OCI-M2 (cell line): Measurements from ENCODE around the gene GADL1.

Experiments
- DNase-seq: peaks from one replicate; lab custom pipeline; 2025; ENCODE audit not compliant: unreplicated experiment; lab: John Stamatoyannopoulos, UW

Gene GADL1

DNA sequence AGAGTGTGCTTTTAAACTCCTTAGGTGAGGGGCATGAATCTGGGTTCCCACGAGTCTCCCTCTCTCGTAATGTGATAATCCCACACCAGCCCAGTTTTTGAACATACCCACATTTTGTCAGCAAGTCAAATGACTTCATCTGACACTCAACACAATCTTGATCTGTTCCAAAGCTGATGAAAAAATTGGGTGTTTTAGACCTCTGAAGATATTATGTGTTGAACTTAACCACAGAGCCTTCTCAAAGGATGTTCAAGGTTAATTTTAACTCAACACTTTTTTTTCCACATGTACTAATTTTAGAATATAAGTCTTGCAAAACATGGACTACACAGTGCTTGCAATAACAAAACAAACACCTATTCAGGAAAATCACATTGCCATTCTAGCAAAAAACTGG, 164.9 kb downstream of the GADL1 start:
- DNase-seq = no peak

DNA sequence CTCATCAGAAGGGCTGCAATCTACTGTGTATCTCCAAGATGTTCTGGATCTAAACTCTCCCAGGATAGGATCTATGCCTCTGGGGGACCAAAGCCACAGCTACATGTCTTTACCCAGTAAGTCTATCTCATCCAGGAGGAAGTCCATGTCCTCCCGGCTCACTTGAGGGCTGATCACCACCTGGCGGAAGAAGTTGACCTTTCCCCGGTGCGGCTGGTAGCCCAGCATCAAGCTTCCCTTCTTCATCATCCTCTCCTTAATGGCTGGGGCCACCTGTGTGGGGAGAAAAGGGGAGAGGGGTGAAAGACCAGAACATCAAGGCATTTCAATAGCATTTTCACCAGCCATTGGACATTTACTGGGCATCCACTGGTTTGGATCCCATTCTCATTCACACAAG, 166.3 kb downstream of the GADL1 start:
- DNase-seq = no peak

DNA sequence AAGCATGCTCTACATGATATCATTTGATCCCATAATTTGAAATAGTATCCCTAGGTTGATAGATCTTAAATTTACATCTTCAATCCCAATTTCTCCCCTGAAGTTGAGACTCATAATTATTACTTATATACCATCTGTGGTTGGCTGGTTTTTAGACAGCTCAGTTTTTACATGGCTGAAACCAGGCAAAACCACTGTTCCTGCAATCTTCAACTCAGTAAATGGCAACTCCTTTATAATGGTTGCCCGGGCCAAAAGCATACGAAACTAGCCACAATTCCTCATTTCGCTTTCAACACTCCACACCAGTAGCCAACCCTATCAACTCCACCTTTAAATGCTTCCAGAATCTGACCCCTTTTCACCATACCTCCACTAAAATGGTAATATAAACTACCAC, 169.6 kb downstream of the GADL1 start:
- no peak for DNase-seq

DNA sequence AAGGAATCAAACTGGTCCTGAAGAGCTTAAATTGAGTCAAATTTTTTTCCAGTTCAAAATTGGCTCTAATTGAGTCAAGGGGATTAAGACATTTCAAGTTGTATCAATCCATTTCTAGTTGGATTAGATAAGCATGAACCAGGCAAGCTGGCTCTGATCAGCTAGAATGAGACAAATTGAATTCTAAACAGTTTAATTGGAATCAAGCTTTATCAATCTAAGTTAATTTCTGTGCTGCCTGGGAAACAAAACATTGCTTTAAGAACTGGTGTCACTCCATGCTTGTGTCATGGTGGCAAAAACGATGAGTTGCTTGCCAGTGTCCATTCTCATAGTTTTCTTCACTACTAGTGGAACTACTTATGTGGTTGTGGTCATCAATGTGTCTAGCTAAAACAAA, 171.2 kb downstream of the GADL1 start:
- DNase-seq = no peak

DNA sequence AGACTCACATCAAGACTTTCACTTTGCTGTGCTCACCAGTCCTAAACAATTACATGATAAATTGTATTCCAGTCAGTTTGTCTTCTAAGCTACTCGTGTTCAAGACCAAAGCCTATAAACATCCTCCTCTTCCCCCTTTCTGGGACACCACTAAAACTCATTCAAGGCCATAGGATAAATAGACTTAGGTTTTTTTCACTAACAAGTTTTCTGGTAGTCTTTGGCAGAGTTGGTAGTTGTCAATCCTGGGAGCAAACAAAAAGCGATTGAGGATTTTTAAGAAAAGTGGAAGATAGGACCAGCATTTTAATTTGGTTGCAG, 173.2 kb downstream of the GADL1 start:
- no peak for DNase-seq

DNA sequence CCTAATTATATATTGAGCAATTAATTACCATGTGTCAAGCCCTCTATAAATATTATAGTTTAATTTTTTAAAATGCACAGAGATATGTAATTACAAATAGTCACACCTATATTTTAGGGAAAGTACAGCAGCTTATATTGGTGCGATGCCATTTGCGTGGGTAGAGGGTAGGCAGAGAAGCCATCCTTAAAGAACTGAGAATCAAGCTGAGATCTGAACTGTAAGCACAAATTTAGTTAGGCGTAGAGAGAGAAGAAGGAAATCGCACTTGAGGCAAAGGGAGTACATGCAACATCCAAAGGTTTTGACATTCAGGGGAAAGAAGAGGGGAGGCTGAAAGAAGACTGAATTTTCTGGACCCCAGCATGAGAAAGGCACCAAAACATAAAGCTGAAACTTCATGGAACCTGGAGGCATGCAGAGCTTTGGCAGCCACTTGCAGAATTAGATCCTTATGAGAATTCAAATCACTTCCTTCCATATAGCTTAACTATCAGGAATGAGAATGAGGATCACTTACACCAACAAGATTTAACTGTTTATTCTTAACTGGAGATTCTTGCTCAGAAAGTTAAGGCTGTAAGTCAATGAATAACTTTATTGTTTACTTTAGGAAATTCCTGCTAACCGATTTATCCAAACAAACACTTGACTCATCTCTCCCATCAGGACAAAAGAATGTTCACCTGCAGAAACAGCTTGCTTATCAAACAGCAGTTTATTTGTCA, 173.7 kb downstream of the GADL1 start:
- no peak for DNase-seq

DNA sequence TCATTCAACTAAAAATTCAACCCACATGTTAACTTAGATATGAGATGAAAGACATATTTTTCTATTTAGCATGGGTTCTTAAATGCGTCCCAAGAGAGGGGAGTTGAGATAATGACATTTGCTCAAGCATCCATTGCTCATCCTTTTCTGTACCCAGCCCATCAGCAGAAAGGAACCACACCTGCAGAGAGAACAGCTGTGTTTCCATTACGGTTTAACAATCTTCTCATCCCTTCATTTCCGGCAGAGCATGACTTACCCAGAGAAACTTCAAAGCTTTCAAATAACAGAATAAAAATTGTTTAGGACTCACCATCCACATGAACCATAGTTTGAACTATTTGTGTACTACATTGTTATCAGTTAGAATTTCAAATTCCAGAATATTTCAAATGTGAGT, 174.9 kb downstream of the GADL1 start:
- DNase-seq = no peak

DNA sequence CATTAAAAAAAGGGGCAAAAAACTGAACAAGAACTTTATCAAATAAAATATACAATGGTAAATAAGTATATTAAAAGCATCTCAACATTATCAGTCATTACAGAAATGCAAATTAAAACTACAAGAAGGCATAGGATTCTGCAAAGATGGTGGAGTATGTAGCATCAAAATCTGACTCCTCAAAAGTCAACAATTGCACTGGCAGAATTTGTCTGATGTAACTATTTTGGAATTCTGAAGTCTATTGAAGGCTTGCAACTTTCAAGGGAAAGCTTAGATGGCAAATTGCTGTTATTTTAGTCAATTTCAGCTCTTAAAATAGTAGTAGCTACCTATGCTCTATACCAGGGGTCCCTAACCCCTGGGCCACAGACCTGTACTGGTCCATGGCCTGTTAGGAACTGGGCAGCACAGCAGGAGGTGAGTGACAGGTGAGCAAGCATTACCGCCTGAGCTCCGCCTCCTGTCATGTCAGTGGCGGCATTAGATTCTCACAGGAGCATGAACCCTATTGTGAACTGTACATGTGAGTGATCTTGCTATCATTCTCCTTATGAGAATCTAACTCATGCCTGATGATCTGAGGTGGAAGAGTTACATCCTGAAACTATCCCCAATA, 180.5 kb downstream of the GADL1 start:
- no peak for DNase-seq

DNA sequence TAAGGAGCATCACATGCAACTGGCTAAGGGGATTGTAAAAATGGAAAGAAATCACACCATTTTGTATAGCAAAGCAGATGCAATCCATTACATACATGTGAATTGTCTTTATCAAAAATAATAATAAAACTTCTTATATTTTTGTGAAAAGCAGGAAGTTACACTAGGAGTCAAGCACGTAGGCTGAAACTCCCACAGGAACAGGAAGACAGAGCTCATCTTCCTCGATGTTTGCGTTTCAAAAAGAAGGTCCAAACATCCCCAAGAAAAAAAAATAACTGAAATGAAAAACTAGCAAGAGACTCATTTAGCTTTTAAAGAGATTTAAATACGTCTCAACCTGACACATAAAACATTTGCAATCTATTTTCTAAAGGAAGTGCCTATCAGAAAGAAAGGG, 181.5 kb downstream of the GADL1 start:
- DNase-seq = no peak

DNA sequence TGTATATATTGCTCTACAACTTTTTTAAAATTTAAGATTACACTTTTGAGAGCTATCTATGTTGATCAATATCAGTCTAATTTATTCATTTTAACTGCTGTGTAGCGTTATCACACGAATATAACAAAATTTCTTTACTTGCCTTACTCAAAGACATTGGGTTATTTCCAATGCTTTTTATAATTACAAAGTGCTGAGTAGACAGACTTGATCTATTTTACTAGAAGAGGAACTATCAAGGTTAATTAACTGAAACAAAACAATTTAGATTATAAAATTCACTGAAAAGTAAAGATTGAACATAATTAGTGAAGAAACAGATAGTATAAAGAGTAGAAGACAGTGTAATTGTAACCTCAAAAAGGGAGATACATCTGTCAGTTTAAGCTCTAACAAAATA, 182.6 kb downstream of the GADL1 start:
- DNase-seq = no peak

DNA sequence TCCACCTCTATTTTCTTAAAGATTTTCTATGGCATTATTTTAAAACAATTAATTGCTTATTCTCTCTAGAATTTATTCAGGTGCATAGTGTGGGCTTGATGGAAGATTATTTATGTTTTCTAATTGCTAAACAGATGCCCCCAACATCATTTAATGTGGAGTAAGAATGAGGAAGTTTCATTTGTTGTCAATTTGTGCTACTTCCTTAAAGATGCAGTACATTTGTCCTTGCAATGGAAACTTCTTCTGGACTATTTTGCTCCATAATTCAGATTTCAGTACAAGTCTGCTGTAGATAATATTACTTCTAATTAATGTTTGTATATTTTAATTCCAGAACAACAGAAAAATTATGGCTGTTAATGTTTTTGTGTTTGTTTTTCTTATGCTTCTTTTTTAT, 183.3 kb downstream of the GADL1 start:
- no peak for DNase-seq

DNA sequence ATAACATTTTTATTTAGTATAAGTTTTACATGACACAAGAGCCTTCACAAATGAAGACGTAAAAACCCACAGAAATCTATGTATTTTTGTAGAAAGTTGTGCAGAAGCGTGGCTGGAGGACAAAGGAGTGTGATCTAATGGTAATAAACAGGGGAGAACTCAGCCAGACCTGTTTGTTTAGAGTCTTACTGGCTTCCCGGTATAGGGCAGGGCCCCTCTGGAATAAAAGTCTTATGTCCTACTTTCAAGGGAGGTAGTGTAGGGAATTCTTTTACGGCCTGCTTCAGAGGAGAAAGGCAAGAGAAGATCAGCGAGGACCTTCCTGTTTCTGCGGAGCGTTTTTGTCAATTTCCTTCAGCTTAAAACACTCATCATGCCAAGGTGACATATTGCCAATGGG, 184.4 kb downstream of the GADL1 start:
- no peak for DNase-seq

DNA sequence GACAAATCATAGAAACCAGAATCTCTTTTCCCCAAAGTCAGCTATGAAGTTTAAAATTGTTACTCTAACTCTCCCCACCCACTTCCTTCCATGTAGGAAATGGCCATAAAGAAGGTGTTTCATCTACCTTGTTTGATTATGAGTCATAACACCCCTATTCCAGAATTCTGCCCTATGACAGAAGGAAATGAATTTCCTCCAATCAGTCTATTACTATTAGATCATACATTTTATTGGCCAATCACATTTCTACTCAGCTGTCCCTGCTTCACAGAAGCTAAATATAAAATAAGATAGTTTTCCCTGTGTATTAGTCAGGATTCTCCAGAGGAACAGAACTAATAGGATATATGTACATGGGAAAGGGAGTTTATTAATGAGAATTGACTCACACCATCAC, 186.0 kb downstream of the GADL1 start:
- no peak for DNase-seq

DNA sequence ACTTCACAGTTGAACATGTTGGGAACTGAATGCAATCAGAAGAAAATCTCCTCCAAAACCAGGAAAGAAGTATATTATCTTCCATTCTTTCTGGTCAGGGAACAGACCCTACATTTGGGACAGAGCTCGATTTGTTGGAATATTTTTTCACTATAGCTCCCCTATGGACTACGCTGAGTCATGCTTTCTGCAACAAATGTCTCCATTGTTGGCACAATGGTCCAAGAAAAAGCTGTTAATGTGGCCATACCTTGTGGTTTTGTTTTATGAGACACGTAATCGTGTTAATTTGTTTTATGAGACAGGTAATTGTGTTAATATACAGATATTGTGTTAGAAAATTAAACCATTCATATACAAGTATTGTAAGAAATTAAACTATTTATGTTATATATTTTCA, 186.6 kb downstream of the GADL1 start:
- DNase-seq = no peak

DNA sequence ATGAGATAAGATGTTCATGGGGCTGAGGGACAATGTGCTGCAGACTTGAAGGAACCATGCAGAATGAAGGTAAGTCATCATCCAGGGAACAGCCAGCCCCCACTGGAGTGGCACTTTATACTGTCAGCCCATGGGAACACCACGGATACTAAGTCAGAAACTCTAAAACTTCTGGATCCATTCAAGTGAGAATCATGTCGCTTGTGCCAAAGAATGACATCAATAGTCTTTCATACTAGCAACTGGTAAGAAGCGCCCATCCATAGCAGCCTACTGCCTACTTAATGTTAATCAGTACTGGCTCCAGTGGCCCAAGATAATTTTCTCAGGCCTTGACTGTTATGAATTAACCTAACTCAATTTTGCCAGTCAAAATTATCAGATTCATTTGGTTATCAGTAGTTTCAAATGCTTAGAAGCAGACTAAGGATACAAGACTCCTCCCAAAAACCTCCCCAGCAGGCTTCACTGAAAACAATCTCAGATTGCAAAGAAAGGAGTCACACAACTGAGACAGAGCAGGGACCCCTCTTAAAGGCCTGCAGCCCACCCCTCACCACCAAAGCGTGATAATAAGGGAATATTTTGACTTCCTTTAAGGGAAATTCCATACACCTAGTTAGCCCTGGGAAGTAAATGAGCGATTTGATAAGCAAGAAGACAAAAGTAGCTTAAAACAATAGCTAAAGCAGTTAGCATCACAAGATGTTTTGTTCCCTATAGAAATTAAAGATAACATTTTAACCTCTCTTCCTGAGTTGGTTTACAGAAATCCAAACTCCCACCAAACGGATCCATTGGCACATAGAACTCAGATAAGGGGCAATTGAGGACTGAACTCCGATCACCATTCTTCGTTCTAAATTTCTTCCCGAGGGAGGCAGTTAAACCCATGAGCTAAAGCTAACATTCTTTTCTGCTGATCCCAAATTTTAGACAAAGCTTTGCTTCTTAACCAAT, 189.2 kb downstream of the GADL1 start:
- DNase-seq = no peak

DNA sequence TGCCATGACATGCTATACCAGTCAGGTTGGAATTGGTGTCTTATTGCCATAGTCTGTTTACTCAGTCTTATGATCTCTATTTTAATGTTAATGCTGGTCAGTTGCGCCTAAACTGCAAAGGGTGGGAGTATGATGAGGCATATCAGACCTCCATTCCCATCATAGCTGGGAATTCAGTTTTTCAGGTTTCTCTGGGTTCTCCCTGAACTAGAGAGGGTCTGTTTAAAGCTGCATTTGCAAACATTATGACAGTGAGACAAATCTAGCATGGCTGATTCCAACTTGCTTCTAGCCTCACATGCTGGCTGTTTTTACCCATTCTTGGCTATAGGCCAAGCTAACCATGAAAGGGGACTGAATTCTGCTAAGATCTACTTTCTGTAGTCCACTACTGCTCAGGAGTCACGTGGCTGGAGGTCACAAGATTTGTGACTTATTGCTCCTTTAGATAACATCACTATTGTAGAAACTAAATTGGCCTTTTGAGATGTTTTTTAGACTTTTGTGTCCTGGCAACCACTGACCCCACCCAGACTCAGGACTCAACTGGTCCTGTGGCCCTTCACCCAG, 191.5 kb downstream of the GADL1 start:
- no peak for DNase-seq

DNA sequence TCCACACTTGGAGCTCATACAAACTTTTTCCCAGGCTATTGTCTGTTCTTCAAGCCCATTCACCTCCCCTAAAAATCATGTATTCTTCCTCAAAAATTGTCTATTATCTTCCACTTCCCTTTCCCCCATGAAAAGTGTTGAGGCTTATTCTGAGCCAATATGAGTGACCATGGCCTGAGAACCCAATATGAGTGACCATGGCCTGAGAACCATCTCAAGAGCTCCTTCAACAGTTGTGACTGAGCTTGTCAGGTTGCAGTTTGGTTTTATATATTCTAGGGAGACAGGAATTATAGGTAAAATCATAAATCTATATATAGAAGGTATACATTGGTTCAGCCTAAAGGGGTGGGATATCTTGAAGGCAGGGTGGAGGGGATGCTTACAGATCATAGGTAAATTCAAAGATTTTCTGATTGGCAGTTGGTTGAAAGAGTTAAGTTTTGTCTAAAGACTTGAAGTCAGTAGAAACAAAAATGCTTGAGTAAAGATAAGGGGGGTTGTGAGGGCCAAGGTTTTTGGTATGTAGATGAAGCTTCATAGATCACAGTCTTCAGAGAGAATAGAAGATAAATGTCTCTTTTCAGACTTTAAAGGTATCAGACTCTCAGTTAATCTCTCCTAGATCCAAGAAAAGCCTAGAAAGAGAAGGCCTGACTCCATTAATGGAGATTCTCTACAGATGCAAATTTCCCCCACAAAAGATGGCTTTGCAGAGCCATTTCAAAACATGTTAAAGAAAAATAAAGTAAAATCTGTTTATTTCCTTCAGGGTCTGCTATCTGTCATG, 192.2 kb downstream of the GADL1 start:
- no peak for DNase-seq

DNA sequence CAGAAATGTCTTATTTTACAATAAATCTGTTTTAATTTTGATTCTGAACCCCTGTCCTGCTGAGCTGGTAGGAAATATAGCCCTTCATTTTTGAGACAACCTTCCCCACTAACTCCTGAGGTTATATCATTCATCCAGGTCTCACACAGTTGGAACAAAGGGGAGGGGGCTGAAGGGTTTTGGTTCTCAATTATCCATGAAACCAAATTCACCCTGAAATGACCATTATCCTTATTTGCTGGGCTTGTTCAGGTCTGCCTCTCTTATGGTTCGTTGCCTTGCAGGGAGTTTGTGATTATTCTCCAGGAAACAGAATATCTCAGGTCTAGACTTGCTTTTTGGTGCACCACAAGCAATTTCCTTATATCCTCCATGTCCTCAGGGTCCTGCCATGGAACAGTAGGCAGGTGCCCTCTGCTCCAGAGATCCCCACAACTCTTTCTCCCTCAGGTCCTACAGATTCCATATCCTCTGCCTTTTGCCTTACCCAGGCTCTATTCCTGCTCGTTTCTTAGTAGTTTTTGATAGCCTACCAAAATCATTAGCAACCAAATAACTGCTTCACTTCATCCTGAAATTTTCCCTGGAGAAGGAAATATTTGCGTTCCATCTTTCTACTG, 193.6 kb downstream of the GADL1 start:
- DNase-seq = no peak

DNA sequence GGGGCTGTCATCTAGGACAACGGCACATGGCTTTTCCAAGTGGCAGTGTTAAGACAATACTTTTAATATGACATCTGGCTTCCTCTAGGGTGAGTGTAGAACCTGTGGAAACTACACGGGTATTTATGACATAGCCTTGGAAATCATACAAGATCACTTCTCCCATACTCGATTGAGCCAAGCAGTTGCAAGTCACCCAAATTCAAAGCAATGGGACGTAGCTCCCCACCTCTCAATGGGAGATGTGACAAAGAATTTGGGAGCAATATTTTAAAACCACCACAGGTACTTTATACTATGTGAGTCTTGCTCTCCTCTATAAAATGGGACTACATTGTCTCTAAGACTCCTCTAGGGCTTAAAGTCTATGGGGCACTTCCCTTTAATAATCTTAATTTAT, 194.5 kb downstream of the GADL1 start:
- no peak for DNase-seq

DNA sequence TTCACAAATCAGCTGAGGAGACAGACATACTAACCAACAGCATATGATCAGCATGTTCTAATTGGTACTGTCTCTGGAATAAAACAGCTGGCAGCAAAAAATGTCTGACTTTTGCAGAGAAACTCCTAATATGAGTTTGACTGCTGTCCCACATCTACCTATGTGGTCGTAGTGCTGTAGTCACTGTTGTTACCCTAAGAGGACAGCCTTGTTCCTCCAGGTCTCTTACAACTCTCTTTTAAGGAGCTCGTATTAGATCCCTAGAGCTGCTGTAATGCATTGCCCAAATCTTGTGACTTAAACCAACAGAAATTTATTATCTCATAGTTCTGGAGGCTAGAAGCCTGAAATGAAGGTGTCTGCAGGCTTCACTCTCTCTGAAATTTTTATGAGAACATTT, 195.9 kb downstream of the GADL1 start:
- no peak for DNase-seq

DNA sequence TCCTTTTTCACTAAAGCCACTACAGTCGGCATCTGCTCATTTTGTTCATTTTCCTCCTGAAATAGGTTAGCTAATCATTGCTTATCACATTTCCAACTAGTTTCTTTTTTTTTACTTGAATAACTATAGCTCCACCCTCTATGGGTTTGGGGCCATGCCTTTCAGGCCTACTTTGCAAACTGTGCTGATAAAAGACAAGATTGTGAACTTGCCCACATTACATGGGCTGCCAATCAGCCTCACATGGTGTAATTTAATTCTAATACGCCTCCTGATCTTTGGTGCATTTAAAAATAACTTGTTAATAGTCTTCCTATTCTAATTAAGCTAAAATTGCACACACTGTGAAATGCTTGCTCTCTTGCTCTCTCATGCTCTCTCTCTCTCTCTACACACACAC, 197.6 kb downstream of the GADL1 start:
- no peak for DNase-seq
